Right renal pelvis (tissue), 4 donors: ENCODE data around the gene KISS1R. TPM values are rescaled to one million over a fixed set of nuclear protein-coding genes. Genes with fewer than 3 reads are reported as not detected.
"Not testable (repeated sequence)": the region's sequence is repeated elsewhere in the genome, so short reads cannot be mapped to it uniquely, and the experiment has no call there.

Experiments
- DNase-seq, 4 donors: peaks; one replicate each; pipeline ENCODE4 v3.0.0-alpha.2; 2013; ENCODE audit warnings: low read depth in 4 of 4, low spot score in 3 of 4, missing footprints in 1 of 4
- polyA plus RNA-seq, 4 donors: library from polyadenylated mRNA; unstranded; fragments of 120-200 nt; gene quantifications; one replicate each; pipeline ENCODE4 v1.2.1, GENCODE V29; 2013; ENCODE audit not compliant: insufficient read length in 4 of 4

KISS1R gene
- polyA plus RNA-seq, 4 donors, result 0.38 to 1.6 (median 0.61) TPM

DNA sequence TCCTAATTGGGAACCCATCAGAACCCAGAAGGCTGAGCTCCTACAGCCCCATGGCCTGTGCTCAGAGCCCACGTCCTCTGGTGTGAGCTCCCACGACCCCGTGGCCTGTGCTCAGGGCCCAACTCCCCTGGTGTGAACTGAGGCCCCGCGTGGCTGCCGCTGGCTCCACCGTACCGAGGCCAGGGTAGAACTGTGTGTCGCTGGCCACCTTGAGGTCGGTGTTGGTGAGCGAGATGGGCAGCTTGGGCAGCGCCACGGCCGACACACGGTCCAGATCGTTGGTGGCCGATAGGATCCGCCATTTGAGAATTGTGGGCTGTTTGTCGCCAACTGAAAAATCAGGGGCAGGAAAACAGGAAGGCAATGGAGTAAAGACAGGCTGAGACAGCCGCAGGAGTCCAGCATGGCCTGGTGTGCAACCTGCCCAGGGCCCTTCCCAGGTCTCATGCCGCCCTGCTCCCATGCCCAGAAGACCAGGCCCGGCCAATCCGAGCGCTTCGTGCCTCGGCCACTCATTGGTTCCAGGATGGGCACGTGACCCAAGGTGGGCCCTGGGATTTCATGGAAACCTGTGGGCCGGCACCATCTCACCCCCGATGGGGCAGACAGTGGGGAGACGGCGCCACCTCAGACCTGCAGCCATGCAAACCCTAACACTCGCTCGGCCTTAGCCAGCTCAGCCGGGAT, 35.6 kb upstream of the KISS1R start:
- DNase-seq, result no peak

DNA sequence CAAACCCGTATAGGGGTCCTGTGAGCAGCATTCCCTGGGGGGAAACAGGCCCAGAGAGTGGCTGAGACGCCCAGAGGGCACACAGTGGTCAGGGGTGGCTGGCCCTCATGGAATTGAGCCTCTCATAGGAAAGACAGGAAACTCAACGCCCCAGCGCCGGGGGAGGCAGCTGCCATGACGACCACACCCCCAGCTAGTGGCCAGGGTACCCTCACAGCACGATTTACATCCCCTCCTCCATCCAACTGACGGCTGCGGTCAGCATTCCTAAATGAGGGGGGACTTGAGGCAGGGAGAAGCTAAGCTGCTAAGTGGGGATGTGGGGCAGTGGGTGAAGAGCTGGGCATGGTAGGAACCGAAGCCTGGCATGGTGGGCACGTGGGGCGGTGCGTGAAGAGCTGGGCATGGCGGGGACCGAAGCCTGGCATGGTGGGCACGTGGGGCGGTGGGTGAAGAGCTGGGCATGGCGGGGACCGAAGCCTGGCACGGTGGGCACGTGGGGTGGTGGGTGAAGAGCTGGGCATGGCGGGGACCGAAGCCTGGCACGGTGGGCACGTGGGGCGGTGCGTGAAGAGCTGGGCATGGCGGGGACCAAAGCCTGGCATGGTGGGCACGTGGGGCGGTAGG, 34.1 kb upstream of the KISS1R start:
- no peak for DNase-seq

- DNase-seq, result no peak
Observed at GRCh38 chr19:883661-884211, 33.4 kb upstream of the KISS1R start.

DNA sequence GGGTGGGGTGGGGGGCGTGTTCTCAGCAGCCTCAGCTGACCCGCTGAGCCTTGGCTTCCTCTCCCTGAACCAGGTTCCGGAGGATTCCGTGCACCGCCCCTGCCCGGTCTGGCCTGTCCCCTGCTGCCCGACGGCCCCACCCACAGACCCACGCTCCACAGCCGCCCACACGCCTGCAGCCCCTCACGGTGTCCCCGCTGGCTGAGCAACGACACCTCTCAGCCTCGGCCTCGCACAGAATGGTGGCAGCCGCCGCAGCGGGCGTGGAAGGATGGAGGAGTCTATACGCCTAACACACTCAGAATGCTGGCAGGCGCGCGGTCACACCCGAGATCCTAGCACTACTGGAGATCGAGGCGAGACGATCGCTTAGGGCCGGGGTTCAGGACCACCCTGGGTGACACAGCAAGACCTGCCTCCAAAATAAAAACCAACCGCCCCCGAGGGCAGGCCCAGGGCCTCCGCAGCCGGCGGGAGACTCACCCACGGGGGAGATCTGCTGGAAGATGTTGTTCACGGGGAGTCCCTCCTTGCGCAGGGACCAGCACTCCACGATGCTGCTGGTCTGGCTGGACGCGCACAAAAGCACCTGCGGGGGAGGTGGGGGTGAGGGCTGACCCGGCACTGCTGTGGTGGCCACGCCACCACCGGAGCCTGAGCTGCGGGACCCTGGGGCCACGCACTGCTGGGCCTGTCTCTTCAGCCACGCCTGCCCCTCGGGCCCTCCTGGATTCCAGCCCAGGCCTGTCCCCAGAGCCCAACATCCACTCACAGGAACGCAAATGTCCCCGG, 32.5 kb upstream of the KISS1R start:
- DNase-seq, result no peak

DNA sequence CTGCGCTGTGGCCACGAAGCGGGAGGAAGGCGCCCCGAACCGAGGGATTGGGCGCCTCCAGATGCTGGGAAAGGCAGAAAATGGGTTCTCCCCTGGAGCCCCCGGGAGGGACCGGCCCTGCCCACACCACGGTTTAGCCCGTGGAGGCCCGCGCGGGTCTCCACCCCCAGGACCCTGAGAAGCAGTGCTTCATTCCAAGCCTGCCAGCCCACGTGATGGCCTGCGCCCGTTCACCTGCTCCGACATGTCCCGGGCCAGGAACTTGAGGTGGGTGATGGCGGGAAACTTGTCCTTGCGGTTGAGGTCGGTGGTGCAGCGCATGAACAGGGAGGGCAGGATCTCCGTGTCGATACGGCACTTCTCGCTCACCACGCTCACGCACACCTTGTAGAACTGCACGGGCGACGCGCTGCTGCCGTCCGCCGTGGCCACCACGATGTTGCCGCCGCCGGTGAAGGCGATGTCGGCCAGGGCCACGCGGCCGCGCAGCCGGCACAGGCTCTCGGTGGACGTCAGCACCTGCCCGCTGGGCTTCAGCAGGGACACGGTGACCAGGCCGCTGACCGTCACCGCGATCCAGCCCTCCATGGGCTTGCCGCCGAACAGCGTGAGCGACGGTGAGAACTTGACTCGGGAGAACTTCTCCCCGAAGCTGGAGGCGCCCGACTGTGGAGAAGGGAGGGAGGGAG, 31.5 kb upstream of the KISS1R start:
- no peak for DNase-seq

- DNase-seq, result no peak
Observed at GRCh38 chr19:887072-887471, 30.1 kb upstream of the KISS1R start.

GRCh38 chr19:887599-887998, 29.5 kb upstream of the KISS1R start:
- DNase-seq, result no peak

DNA sequence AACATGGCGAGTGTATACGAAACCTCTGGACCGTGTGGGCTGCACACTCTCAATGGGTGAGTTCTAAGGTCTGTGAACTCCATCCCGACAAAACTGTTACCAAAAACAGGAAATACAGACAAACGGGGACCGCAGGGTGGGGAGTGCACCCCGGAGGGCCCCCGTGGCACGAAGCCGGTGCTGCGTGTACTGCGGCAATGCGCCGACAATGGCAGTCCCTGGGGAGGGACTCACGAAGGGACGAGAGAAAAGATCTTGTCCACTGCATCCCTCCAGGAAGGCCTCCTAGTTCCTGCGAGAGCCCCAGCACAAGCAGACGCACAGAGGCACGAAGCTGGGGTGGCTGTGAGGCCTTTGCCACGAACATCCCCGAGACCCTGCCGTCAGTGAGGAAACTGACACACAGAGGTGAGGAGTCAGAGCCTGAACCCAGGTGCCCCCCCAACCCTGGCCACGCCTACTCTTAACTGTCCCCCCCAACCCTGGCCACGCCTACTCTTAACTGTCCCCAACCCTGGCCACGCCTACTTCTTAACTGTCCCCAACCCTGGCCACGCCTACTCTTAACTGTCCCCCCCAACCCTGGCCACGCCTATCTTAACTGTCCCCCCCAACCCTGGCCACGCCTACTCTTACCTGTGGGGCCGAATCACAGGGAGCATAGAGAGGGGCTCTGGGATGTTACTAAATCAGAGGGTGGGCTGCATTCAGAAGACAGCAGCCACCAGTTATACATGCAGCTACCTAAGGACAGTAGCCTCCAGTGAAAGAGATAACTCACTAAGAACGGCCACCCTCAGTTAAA, 28.4 kb upstream of the KISS1R start:
- no peak for DNase-seq

DNA sequence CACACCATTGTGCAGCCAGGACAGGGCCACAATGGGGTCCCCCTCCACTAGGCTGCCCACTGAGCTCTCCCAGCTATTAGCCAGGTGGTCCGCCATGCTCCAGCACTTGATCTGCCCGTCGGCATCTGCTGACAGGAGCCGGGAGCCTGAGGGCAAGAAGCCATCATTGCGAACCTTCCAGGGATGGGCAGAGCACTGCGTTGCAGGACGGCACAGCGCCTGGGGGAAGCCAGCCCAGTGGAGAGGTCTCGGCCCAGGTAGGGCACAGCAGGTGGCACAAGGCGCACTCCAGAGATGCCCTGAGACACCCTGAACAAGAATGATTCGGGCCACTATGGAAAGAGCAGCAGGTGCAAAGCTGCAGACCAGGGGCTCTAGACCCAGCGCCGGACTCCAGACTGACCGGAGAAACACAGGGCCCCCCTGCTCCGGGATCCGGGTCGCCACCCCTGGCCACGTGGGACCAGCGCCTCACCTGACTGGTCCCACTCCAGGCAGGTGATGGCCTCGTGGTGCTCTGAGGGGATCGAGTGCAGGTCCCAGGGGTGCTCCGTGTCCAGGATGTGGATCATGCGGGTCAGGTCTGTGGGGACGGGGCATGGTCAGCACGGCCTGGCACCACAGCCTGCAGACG, 27.4 kb upstream of the KISS1R start:
- DNase-seq, result no peak

- DNase-seq, result no peak
Observed at GRCh38 chr19:890831-891230, 26.3 kb upstream of the KISS1R start.

DNA sequence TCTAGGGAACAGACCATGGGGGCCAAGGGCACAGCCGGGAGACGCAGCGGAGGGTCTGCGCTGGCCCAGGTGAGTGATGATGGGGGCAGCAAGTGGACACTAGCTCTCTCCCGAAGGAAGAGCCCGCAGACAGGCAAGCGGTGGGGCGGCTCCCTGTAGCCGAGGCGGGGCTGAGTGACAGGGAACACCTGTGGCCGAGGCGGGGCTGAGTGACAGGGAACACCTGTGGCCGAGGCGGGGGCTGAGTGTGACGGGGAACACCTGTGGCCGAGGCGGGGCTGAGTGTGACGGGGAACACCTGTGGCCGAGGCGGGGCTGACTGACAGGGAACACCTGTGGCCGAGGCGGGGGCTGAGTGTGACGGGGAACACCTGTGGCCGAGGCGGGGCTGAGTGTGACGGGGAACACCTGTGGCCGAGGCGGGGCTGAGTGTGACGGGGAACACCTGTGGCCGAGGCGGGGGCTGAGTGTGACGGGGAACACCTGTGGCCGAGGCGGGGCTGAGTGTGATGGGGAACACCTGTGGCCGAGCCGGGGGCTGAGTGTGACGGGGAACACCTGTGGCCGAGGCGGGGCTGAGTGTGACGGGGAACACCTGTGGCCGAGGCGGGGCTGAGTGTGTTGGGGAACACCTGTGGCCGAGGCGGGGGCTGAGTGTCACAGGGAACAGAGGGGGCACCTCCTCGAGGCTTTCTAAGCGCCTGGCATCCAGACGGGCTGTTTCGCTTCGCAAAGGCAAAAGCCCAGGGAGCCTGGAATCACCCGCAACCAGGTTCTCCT, 25.5 kb upstream of the KISS1R start:
- DNase-seq, result not testable (repeated sequence)

DNA sequence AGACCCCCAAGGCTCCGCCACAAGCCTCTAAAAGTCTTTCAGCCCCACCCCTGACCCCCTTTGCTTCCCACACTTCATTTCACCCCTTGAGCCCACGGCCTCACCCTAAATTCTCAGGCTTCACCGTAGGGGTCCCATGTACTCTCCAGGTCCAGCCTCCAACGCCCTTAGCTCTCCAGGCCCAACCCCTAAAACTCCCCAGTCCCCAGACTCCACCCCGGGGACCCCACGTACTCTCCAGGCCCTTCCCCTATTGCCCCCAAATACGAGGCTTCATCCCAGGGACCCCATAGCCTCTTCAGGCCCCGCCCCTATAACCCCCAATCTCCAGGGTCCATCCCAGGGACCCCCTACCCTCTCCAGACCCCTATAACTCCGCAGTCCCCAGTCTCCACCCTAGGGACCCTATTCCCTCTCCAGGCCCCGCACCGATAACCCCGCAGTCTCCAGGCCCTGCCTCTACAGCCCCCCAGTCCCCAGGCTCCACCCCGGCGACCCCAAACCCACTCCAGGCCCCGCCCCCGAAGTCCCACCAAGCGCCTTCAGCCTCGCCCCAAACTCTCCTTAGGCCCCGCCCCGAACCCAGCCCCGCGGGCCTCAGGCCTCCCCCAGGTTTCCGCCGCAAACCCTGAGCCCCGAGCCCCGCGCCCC, 24.8 kb upstream of the KISS1R start:
- DNase-seq, result no peak

DNA sequence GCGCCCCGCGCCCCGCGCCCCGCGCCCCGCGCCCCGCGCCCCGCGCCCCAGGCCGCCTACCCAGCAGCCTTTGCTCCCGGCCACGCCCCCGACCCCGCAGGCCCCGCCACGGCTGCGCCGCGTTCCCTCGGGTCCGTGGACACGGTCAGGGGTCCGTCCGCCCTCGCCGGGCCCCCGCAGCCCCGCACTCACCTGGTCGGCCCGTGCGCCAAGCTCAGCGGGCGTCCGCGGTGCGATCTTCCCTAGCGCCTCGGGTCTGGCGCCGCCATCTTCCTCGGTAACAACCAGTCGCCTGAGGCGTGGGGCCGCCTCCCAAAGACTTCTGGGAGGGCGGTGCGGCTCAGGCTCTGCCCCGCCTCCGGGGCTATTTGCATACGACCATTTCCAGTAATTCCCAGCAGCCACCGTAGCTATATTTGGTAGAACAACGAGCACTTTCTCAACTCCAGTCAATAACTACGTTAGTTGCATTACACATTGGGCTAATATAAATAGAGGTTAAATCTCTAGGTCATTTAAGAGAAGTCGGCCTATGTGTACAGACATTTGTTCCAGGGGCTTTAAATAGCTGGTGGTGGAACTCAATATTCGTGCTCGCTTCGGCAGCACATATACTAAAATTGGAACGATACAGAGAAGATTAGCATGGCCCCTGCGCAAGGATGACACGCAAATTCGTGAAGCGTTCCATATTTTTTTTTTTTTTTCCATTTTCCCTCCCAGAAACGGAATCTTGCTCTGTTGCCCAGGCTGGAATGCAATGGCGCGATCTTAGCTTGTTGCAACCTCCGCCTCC, 24.0 kb upstream of the KISS1R start, which contains the start of the genes MED16 and RNU6-9:
Gene MED16, minus strand, starts transcription at position 294 of the 796 bp plus-strand sequence. CDS start 2,056 bp downstream, outside the sequence.
Gene RNU6-9, plus strand, starts transcription at position 591 of the 796 bp plus-strand sequence.
- peak; percentile 85 to 94 (median 90) for DNase-seq

DNA sequence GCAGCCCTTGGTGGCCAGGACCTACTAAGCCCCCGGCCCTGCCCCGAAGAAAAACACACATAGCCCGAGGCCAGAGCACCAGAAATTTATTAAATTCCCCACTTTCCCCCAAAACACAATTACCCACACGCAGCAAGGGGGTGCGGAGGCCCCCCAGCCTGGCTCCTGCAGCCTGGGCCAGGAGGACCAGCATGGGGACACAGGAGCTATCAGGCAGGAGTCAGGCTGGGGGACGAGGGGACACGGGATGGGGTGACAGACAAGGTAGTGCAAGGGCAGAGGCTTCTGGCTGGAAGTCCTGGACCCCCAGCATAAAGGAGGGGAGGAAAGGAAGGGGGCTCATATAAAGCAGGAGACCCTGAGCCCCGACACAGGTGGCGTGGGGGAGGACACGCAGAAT, 20.7 kb upstream of the KISS1R start:
- DNase-seq, result no peak

DNA sequence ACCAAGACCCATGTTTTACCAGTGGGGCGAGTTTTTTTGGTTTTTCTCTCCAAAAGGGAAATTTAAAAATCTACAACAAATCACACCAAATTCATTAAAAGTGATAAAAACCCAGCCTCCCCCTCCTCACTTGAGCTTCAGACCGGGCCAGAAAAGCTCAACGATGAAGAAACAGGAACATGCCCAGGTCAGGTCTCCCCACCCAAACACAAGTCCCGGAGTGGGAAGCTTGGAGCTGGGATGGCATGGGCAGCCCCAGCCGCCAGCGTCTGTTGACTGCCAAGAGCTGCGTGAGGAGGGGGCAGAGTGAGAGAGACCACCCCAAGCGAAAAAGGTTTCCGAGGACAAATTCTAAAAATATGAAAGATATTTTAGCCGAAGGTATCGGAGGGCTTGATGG, 20.1 kb upstream of the KISS1R start:
- no peak for DNase-seq

GRCh38 chr19:897442-898039, 19.6 kb upstream of the KISS1R start:
- DNase-seq, result no peak

GRCh38 chr19:898663-899062, 18.5 kb upstream of the KISS1R start:
- peak in 1 of 4 donors; percentile 57 for DNase-seq
